H1 (cell line): ENCODE data around the gene ALKBH1. TPM values are rescaled to one million over a fixed set of nuclear protein-coding genes. Genes with fewer than 3 reads are reported as not detected.

ENCODE experiments used
- CTCF ChIA-PET: fragments of 300-600 bp; sonication (Branson Sonifier 250); formaldehyde crosslinking; loops from one replicate; lab custom pipeline; 2021; ENCODE audit not compliant: partially characterized antibody; lab: Charles Lee
- POLR2A ChIA-PET: fragments of 300-600 bp; sonication (Branson Sonifier 250); formaldehyde crosslinking; loops from one replicate; lab custom pipeline; 2021; ENCODE audit warnings: inconsistent platforms; ENCODE audit not compliant: partially characterized antibody; lab: Charles Lee
- DNase-seq, 2 experiments: peaks; one replicate each; pipeline versions ENCODE4 v3.0.0 to v3.0.0-alpha.2; 2010 to 2022; ENCODE audit warnings: low spot score in 2 of 2, low read depth in 1 of 2, mixed read lengths in 1 of 2
- FAIRE-seq: peaks from 2 replicates; lab custom pipeline; 2011; peaks lifted over from hg19 to GRCh38; lab: Jason Lieb, UNC
- H2AFZ ChIP-seq: 2 replicates; pipeline ENCODE4 v1.8.1; 2012; ENCODE audit warnings: low read length, inconsistent platforms
- H2AK5ac ChIP-seq: 2 replicates; pipeline ENCODE4 v1.6.1; 2013; ENCODE audit warnings: low read depth, low read length
- H2BK120ac ChIP-seq: replicated peaks from 2 replicates; pipeline ENCODE3; 2013; ENCODE audit warnings: low read depth, low read length, inconsistent platforms
- H2BK12ac ChIP-seq: 2 replicates; pipeline ENCODE4 v1.6.1; 2013; ENCODE audit warnings: low read depth, low read length
- H2BK15ac ChIP-seq: 2 replicates; pipeline ENCODE4 v1.6.1; 2013; ENCODE audit warnings: low read length
- H2BK20ac ChIP-seq: 2 replicates; pipeline ENCODE4 v1.6.1; 2013; ENCODE audit warnings: low read length
- H2BK5ac ChIP-seq: 2 replicates; pipeline ENCODE4 v1.6.1; 2013; ENCODE audit warnings: low read depth, low read length
- H3K14ac ChIP-seq: 2 replicates; pipeline ENCODE4 v1.6.1; 2013; ENCODE audit warnings: inconsistent platforms; ENCODE audit not compliant: insufficient read length
- H3K18ac ChIP-seq: 2 replicates; pipeline ENCODE4 v1.6.1; 2013; ENCODE audit warnings: low read length; ENCODE audit errors: extremely low read depth
- H3K23ac ChIP-seq: 2 replicates; pipeline ENCODE4 v1.6.1; 2013; ENCODE audit warnings: inconsistent platforms; ENCODE audit not compliant: insufficient read length
- H3K23me2 ChIP-seq: 2 replicates; pipeline ENCODE4 v1.6.1; 2013; ENCODE audit warnings: low read depth, low read length
- H3K27ac ChIP-seq: 2 replicates; pipeline ENCODE4 v1.6.1; 2011; ENCODE audit warnings: low read depth, low read length, inconsistent platforms
- H3K27me3 ChIP-seq, 4 experiments: replicated peaks in 1 of 4; 1 replicate in 1 of 4; 2 replicates in 3 of 4; pipeline versions ENCODE4 v1.6.1 to v1.8.1; 2011 to 2013; ENCODE audit warnings: low read length in 3 of 4, mild to moderate bottlenecking in 3 of 4, inconsistent platforms in 2 of 4, mixed read lengths in 2 of 4, moderate library complexity in 1 of 4; ENCODE audit not compliant: control insufficient read depth in 3 of 4, insufficient read depth in 3 of 4; ENCODE audit errors: extremely low read depth in 1 of 4
- H3K36me3 ChIP-seq, 4 experiments: 2 replicates each; pipeline versions ENCODE4 v1.6.1 to v1.8.1; 2011 to 2013; ENCODE audit warnings: mild to moderate bottlenecking in 4 of 4, low read length in 3 of 4, moderate library complexity in 2 of 4, control low read depth in 1 of 4, inconsistent platforms in 1 of 4; ENCODE audit not compliant: insufficient read depth in 4 of 4, control insufficient read depth in 2 of 4
- H3K4ac ChIP-seq: replicated peaks from 2 replicates; pipeline ENCODE3; 2013; ENCODE audit warnings: low read length, low read depth, mixed read lengths, inconsistent platforms; ENCODE audit not compliant: insufficient read length
- H3K4me1 ChIP-seq, 4 experiments: replicated peaks in 1 of 4; 1 replicate in 1 of 4; 2 replicates in 3 of 4; pipeline versions ENCODE4 v1.6.1 to v1.8.1; 2011 to 2013; ENCODE audit warnings: low read length in 3 of 4, inconsistent platforms in 2 of 4, mixed read lengths in 1 of 4; ENCODE audit not compliant: insufficient read depth in 4 of 4, control insufficient read depth in 3 of 4
- H3K4me2 ChIP-seq, 2 experiments: 2 replicates each; pipeline versions ENCODE4 v1.6.1 to v1.8.1; 2011 to 2013; ENCODE audit warnings: low read depth in 2 of 2, low read length in 2 of 2, control low read depth in 1 of 2, inconsistent platforms in 1 of 2, mild to moderate bottlenecking in 1 of 2; ENCODE audit not compliant: insufficient read depth in 1 of 2
- H3K4me3 ChIP-seq, 4 experiments: fragments of 200-600, 300-600 bp in 1 of 4; sonication (generic), shearing (Covaris generic), sonication (Bioruptor Twin) in 1 of 4; 2 replicates each; pipeline versions ENCODE4 v1.5.1 to v1.8.1; 2011 to 2016; ENCODE audit warnings: low read length in 4 of 4, low read depth in 3 of 4, control low read depth in 2 of 4, inconsistent platforms in 2 of 4, mild to moderate bottlenecking in 2 of 4, mixed read lengths in 1 of 4, moderate library complexity in 1 of 4; ENCODE audit not compliant: insufficient read depth in 2 of 4; ENCODE audit errors: extremely low read depth in 1 of 4
- H3K56ac ChIP-seq: replicated peaks from 2 replicates; pipeline ENCODE3; 2013; ENCODE audit warnings: low read depth, mild to moderate bottlenecking, mixed read lengths, low read length, inconsistent platforms; ENCODE audit not compliant: insufficient read length
- H3K79me1 ChIP-seq: 2 replicates; pipeline ENCODE4 v1.6.1; 2013; ENCODE audit warnings: low read depth, low read length, control low read depth
- H3K79me2 ChIP-seq, 2 experiments: 2 replicates each; pipeline versions ENCODE4 v1.6.1 to v1.8.1; 2012 to 2013; ENCODE audit warnings: low read length in 2 of 2, mild to moderate bottlenecking in 2 of 2, inconsistent platforms in 1 of 2; ENCODE audit not compliant: insufficient read depth in 2 of 2, control insufficient read depth in 1 of 2
- H3K9ac ChIP-seq, 4 experiments: replicated peaks in 1 of 4; 1 replicate in 1 of 4; 2 replicates in 3 of 4; pipeline versions ENCODE4 v1.6.1 to v1.8.1; 2011 to 2013; ENCODE audit warnings: low read depth in 3 of 4, low read length in 3 of 4, control low read depth in 2 of 4, mild to moderate bottlenecking in 2 of 4, moderate library complexity in 2 of 4, inconsistent platforms in 1 of 4; ENCODE audit errors: extremely low read depth in 1 of 4
- H3K9me3 ChIP-seq, 2 experiments: 2 replicates each; pipeline versions ENCODE4 v1.6.1 to v1.8.1; 2012 to 2013; ENCODE audit warnings: mild to moderate bottlenecking in 2 of 2, moderate library complexity in 2 of 2, control low read depth in 1 of 2, inconsistent platforms in 1 of 2, low read depth in 1 of 2, low read length in 1 of 2, mixed read lengths in 1 of 2; ENCODE audit not compliant: insufficient read depth in 2 of 2
- H4K20me1 ChIP-seq, 2 experiments: replicated peaks in 1 of 2; 2 replicates each; pipeline versions ENCODE3 to v1.8.1; 2011 to 2013; ENCODE audit warnings: inconsistent platforms in 2 of 2, low read length in 2 of 2, mild to moderate bottlenecking in 1 of 2; ENCODE audit not compliant: insufficient read depth in 2 of 2, control insufficient read depth in 1 of 2
- H4K5ac ChIP-seq: 2 replicates; pipeline ENCODE4 v1.6.1; 2013; ENCODE audit warnings: low read length, low read depth, mixed read lengths, inconsistent platforms; ENCODE audit not compliant: insufficient read length
- H4K8ac ChIP-seq: 2 replicates; pipeline ENCODE4 v1.8.0; 2013; ENCODE audit warnings: mild to moderate bottlenecking, moderate library complexity, low read length, inconsistent platforms; ENCODE audit not compliant: insufficient read depth; ENCODE audit errors: extremely low read depth
- H4K91ac ChIP-seq: replicated peaks from 2 replicates; pipeline ENCODE3; 2013; ENCODE audit warnings: low read length, mixed read lengths, inconsistent platforms; ENCODE audit not compliant: insufficient read length
- CHD2 ChIP-seq: IDR thresholded peaks from 2 replicates; pipeline ENCODE4 v1.6.1; 2012; ENCODE audit warnings: low read length, improper control_type of control experiment
- GABPA ChIP-seq: IDR thresholded peaks from 2 replicates; pipeline ENCODE4 v1.6.1; 2011; ENCODE audit warnings: mild to moderate bottlenecking, low read length, moderate library complexity, borderline replicate concordance; ENCODE audit not compliant: insufficient read depth
- GTF2F1 ChIP-seq: IDR thresholded peaks from 2 replicates; pipeline ENCODE4 v1.6.1; 2012; ENCODE audit warnings: low read depth, low read length, improper control_type of control experiment, borderline replicate concordance
- RBBP5 ChIP-seq: IDR thresholded peaks from 2 replicates; pipeline ENCODE4 v1.7.1; 2012; ENCODE audit warnings: low read depth, mild to moderate bottlenecking, inconsistent platforms, low read length, moderate library complexity, borderline replicate concordance
- WGBS, 2 experiments: shearing (Covaris generic) in 1 of 2; methylation state at CpG; one replicate each; pipeline versions ENCODE4 v1.1.6 to v1.1.7; 2013 to 2015; ENCODE audit warnings: low lambda C conversion rate in 2 of 2, mixed read lengths in 2 of 2, inconsistent platforms in 1 of 2, low coverage in 1 of 2, missing lambda C conversion rate in 1 of 2; ENCODE audit not compliant: insufficient replicate concordance in 2 of 2, insufficient coverage in 1 of 2, insufficient read length in 1 of 2; ENCODE audit errors: extremely low coverage in 1 of 2, missing lambda C conversion rate in 1 of 2; 5-methylcytosine and 5-hydroxymethylcytosine counted together
- polyA plus RNA-seq, 7 experiments: library from polyadenylated mRNA; depleted of rRNA in 3 of 7; stranded (reverse) in 5 of 7; unstranded in 2 of 7; fragments of >200 nt in 5 of 7; fragments of 200-250 nt in 2 of 7; gene quantifications; 1 replicate in 5 of 7; 2 replicates in 1 of 7; 4 replicates in 1 of 7; pipeline versions ENCODE4 v1.2.1 to v1.2.3, GENCODE V29; 2011 to 2013; ENCODE audit warnings: missing spikeins in 2 of 7, mixed read lengths in 2 of 7
- total RNA-seq: library from RNA; stranded (reverse); fragmentation: NEBNext Ultra II Directional; extraction: Animal tissue kit (Norgen Biotek cat#: 25700); gene quantifications from 2 replicates; pipeline ENCODE4 v1.2.1, GENCODE V29; 2021

The ALKBH1 gene
- total and polyA plus RNA-seq, 2 of the 8 experiments (the other 6 are each of a cell fraction or from before 2014, with no cell fraction given): 14.3 to 20.0 TPM

GRCh38 chr14:77752799-77753516 lies 45.1 kb upstream of the ALKBH1 start:
- Histone ChIP-seq H3K27me3 (no peaks in the 10 kb centered on the region), H3K23ac (no peak overlapping the region), H3K4me2 (no peak overlapping the region), H3K79me2 (peaks cover 0 to 40% of the 10 kb centered on the region in 2 experiments; a peak in 2 of 4 replicates), H4K8ac (no peak overlapping the region), H3K14ac (no peak overlapping the region), H3K4me1 (no peaks in the 10 kb centered on the region), H3K36me3 (peaks cover 6 to 55% (median 31%) of the 10 kb centered on the region in 4 experiments), H3K4me3 (no peak overlapping the region), H3K23me2 (no peaks in the 10 kb centered on the region), H3K18ac (no peak overlapping the region), H3K56ac (no peak overlapping the region), H2BK20ac (no peak overlapping the region), H3K9ac (no peak overlapping the region), H3K79me1 (no peaks in the 10 kb centered on the region), H2BK5ac (no peak overlapping the region), H2BK15ac (no peak overlapping the region), H2BK120ac (no peak overlapping the region), H2AFZ (no peak overlapping the region), H3K4ac (no peak overlapping the region), H4K91ac (no peak overlapping the region), H4K5ac (no peak overlapping the region), H3K9me3 (no peaks in the 10 kb centered on the region), H2AK5ac (no peak overlapping the region), H3K27ac (no peak overlapping the region), H4K20me1 (peaks cover 2 to 3% of the 10 kb centered on the region in 2 experiments), H2BK12ac (no peak overlapping the region)
- TF ChIP-seq GTF2F1 (no peak), GABPA (no peak), RBBP5 (no peak), CHD2 (no peak)
- POLR2A ChIA-PET: no interaction called here
- WGBS, 2 experiments: 95% methylated on average over 3 of the region's 3 CpGs; no CpG with 5 or more reads in 1 of the 2 experiments
- CTCF ChIA-PET: interaction anchor here (0.8 to 1.9 kb wide), 3 partner anchors 8 to 401 kb away, joined by 4 to 10 read pairs (median 4); partner anchors contain the start of gene SNW1
- FAIRE-seq (no peak), DNase-seq (no peak)
